B cell (primary cell): ENCODE results near the gene STX18. TPM values are rescaled to one million over a fixed set of nuclear protein-coding genes. Genes with fewer than 3 reads are reported as not detected.

Source experiments
- ATAC-seq: fragments of 200-7000 bp; cut with Tn5 transposase; one replicate; pipeline ENCODE4 v1.10.0; 2021; ENCODE audit warnings: low read depth, mild to moderate bottlenecking, moderate number of reproducible peaks, moderate library complexity
- CTCF ChIA-PET: fragments of 350-600 bp; sonication (Branson Sonifier 250); formaldehyde crosslinking; loops from one replicate; lab custom pipeline; 2021; ENCODE audit warnings: antibody characterized with exemption, inconsistent platforms; lab: Charles Lee
- POLR2A ChIA-PET: fragments of 350-600 bp; sonication (Branson Sonifier 250); formaldehyde crosslinking; loops from one replicate; lab custom pipeline; 2021; ENCODE audit warnings: antibody characterized with exemption; lab: Charles Lee
- DNase-seq: peaks from one replicate; pipeline ENCODE4 v3.0.0; 2013
- H2AFZ ChIP-seq: 2 replicates; pipeline ENCODE4 v1.6.1; 2012; ENCODE audit warnings: mild to moderate bottlenecking, low read depth, low read length; ENCODE audit not compliant: insufficient read depth, poor library complexity, severe bottlenecking
- H3K27ac ChIP-seq, 2 donors: 1 replicate in 1 of 2; 2 replicates in 1 of 2; pipeline ENCODE4 v1.5.1; 2012 to 2013; ENCODE audit warnings: low read length in 2 of 2, mild to moderate bottlenecking in 2 of 2, moderate library complexity in 1 of 2
- H3K27me3 ChIP-seq, 4 experiments: fragments of 200-600 bp in 1 of 4; sonication (generic) in 1 of 4; replicated peaks in 1 of 4; 1 replicate in 2 of 4; 2 replicates in 2 of 4; pipeline versions ENCODE4 v1.6.1 to v1.7.0; 2013 to 2016; ENCODE audit warnings: low read length in 3 of 4, mild to moderate bottlenecking in 2 of 4, mixed read lengths in 1 of 4, moderate library complexity in 1 of 4; ENCODE audit not compliant: insufficient read depth in 4 of 4, control insufficient read depth in 3 of 4; ENCODE audit errors: control extremely low read depth in 1 of 4
- H3K36me3 ChIP-seq, 2 experiments: replicated peaks in 1 of 2; 1 replicate in 1 of 2; 2 replicates in 1 of 2; pipeline versions ENCODE4 v1.6.1 to v1.7.1; 2013; ENCODE audit warnings: low read length in 1 of 2; ENCODE audit not compliant: insufficient read depth in 2 of 2, control insufficient read depth in 1 of 2; ENCODE audit errors: control extremely low read depth in 1 of 2, extremely low read depth in 1 of 2
- H3K4me1 ChIP-seq, 2 donors: fragments of 200-600 bp in 1 of 2; sonication (generic) in 1 of 2; 1 replicate in 1 of 2; 2 replicates in 1 of 2; pipeline versions ENCODE4 v1.5.1 to v1.6.1; 2013 to 2017; ENCODE audit warnings: low read length in 2 of 2; ENCODE audit not compliant: control insufficient read depth in 2 of 2, insufficient read depth in 2 of 2
- H3K4me2 ChIP-seq: replicated peaks from 2 replicates; pipeline ENCODE3; 2012; ENCODE audit warnings: mild to moderate bottlenecking, low read depth, low read length; ENCODE audit not compliant: poor library complexity, severe bottlenecking
- H3K4me3 ChIP-seq, 5 experiments: fragments of 200-600 bp in 1 of 5; sonication (generic) in 1 of 5; 1 replicate in 3 of 5; 2 replicates in 2 of 5; pipeline versions ENCODE4 v1.5.1 to v1.7.0; 2011 to 2016; ENCODE audit warnings: low read length in 4 of 5, mild to moderate bottlenecking in 4 of 5, low read depth in 2 of 5, control low read depth in 1 of 5, moderate library complexity in 1 of 5; ENCODE audit not compliant: insufficient read depth in 1 of 5; ENCODE audit errors: control extremely low read depth in 1 of 5, extremely low read depth in 1 of 5
- H3K79me2 ChIP-seq: fragments of 200-600 bp; sonication (generic); one replicate; pipeline ENCODE4 v1.6.0; 2016; ENCODE audit warnings: low read length; ENCODE audit not compliant: control insufficient read depth, insufficient read depth
- H3K9ac ChIP-seq: fragments of 200-600 bp; sonication (generic); 2 replicates; pipeline ENCODE4 v1.6.1; 2017; ENCODE audit warnings: mild to moderate bottlenecking, low read length, moderate library complexity
- H3K9me3 ChIP-seq, 3 donors: one replicate each; pipeline versions ENCODE4 v1.6.1 to v1.7.1; 2013; ENCODE audit warnings: low read length in 2 of 3; ENCODE audit not compliant: control insufficient read depth in 2 of 3, insufficient read depth in 1 of 3; ENCODE audit errors: control extremely low read depth in 1 of 3
- H4K20me1 ChIP-seq: 2 replicates; pipeline ENCODE4 v1.6.0; 2012; ENCODE audit warnings: mild to moderate bottlenecking, low read length; ENCODE audit not compliant: insufficient read depth, control insufficient read depth, poor library complexity, severe bottlenecking
- H3K27ac Mint-ChIP-seq: one replicate; pipeline ENCODE4 v1.8.0; 2021; ENCODE audit warnings: mixed read lengths
- H3K27me3 Mint-ChIP-seq: one replicate; pipeline ENCODE4 v1.8.0; 2021; ENCODE audit warnings: mixed read lengths
- H3K4me1 Mint-ChIP-seq: one replicate; pipeline ENCODE4 v1.8.0; 2021; ENCODE audit warnings: mixed read lengths
- H3K4me3 Mint-ChIP-seq: one replicate; pipeline ENCODE4 v1.8.0; 2021; ENCODE audit warnings: mixed read lengths
- H3K9me3 Mint-ChIP-seq: one replicate; pipeline ENCODE4 v1.8.0; 2022; ENCODE audit warnings: mixed read lengths; ENCODE audit not compliant: insufficient read depth
- EZH2 ChIP-seq: IDR thresholded peaks from 2 replicates; pipeline ENCODE4 v1.6.1; 2012; ENCODE audit warnings: borderline replicate concordance, low read depth, mild to moderate bottlenecking, moderate library complexity, low read length; ENCODE audit not compliant: insufficient read depth, poor library complexity, severe bottlenecking
- WGBS: methylation state at CpG from one replicate; pipeline ENCODE4 v1.1.5; 2013; ENCODE audit warnings: missing lambda C conversion rate; ENCODE audit not compliant: insufficient coverage; 5-methylcytosine and 5-hydroxymethylcytosine counted together
- intact Hi-C: fragments of 100-400 bp; cut with micrococcal nuclease; formaldehyde crosslinking; loops from one replicate; pipeline ENCODE4 v1.10.0; 2022
- polyA plus RNA-seq: library from polyadenylated mRNA; depleted of rRNA; stranded (reverse); fragments of >200 nt; gene quantifications from 2 replicates; pipeline ENCODE4 v1.2.3, GENCODE V29; 2012
- total RNA-seq, 2 donors: library from RNA; stranded (reverse); fragments of 120-200 nt in 1 of 2; gene quantifications; 1 replicate in 1 of 2; 2 replicates in 1 of 2; pipeline versions ENCODE4 v1.2.3 to v1.2.4, GENCODE V29; 2013 to 2022
- TF ChIP-seq, protein P1 (sequence below): fragments of 200-600 bp; IDR thresholded peaks from one replicate; pipeline ENCODE4 v1.8.0; 2022; ENCODE audit warnings: antibody characterized with exemption, mild to moderate bottlenecking

Gene STX18
- total and polyA plus RNA-seq, 2 donors (not counting 1 experiment from before 2014, with no cell fraction given), result 20.3 to 33.6 TPM

DNA sequence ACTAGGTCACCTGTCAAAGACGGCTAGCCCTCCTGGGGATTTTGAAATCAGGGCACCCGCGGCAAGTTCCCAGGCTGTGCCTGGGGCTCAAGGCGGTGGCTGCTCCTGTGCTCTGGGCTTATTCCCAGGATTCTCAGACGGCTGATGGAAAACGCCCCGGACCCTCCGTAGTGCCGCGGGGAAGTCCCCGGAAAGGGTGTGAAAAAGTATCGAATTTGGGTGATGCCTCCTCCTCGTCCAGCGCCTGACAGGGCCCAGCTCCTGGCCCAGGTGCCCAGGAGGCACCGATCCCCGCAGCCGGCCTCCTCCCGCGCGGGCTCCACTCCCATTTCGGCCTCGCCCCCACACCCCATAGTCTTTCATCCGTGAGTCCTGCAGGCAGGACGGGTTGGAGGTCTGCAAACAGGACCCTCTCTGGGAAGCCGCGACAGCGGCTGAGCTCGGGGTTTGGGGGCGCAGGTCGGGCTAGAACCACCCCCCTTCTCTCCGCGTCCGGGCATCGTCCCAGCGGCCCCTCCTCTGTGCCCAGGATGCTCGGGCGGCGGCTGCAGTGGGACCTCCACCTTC, 156.0 kb downstream of the STX18 start:
- H3K9me3 Mint-ChIP-seq, result no peaks in the 10 kb centered on the region
- H3K27me3 Mint-ChIP-seq, result peaks cover 54% of the 10 kb centered on the region
- ATAC-seq (no peak), DNase-seq (no peak)
- Histone ChIP-seq H3K9me3 (peaks cover 0 to 2% (median 0%) of the 10 kb centered on the region in 3 donors), H3K27me3 (peaks cover 0 to 57% (median 17%) of the 10 kb centered on the region in 4 experiments), H3K4me1 (peaks cover 13 to 23% of the 10 kb centered on the region in 2 donors), H2AFZ (no peak overlapping the region), H3K36me3 (no peaks in the 10 kb centered on the region), H3K79me2 (no peaks in the 10 kb centered on the region), H3K27ac (no peak overlapping the region), H4K20me1 (no peaks in the 10 kb centered on the region), H3K9ac (no peak overlapping the region), H3K4me3 (no peak overlapping the region), H3K4me2 (peak overlapping the region; percentile 54)
- no peak overlapping the region for H3K27ac Mint-ChIP-seq
- TF ChIP-seq, protein P1, sequence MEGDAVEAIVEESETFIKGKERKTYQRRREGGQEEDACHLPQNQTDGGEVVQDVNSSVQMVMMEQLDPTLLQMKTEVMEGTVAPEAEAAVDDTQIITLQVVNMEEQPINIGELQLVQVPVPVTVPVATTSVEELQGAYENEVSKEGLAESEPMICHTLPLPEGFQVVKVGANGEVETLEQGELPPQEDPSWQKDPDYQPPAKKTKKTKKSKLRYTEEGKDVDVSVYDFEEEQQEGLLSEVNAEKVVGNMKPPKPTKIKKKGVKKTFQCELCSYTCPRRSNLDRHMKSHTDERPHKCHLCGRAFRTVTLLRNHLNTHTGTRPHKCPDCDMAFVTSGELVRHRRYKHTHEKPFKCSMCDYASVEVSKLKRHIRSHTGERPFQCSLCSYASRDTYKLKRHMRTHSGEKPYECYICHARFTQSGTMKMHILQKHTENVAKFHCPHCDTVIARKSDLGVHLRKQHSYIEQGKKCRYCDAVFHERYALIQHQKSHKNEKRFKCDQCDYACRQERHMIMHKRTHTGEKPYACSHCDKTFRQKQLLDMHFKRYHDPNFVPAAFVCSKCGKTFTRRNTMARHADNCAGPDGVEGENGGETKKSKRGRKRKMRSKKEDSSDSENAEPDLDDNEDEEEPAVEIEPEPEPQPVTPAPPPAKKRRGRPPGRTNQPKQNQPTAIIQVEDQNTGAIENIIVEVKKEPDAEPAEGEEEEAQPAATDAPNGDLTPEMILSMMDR, result no peak
- no peak for TF ChIP-seq EZH2
- H3K4me3 Mint-ChIP-seq, result peak overlapping the region; percentile 16
- 5% methylated on average over 38 of the region's 38 CpGs for WGBS
- intact Hi-C loops, result no loop called here
- CTCF ChIA-PET, result no interaction called here
- H3K4me1 Mint-ChIP-seq, result peaks cover 14% of the 10 kb centered on the region
- POLR2A ChIA-PET, result no interaction called here

DNA sequence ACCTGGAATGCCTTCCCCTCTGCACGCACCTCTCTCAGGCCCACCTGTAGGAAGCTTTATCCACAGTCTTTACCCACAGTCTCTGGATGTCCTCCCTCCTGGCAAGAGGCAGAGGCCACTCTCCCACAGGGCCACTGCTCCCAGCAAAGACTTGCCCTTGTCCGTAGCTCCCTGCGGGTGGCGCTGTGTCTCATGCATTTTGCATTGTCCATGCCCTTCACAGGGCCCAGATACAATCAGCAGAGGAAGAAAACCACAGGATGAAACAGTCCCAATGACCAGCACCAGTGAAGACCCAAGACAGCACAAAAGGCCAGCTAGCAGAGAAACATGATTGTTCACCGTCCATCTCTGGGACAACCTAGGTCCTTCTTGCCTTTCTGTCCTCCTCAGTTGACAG, 157.0 kb downstream of the STX18 start:
- ATAC-seq (no peak), DNase-seq (no peak)
- CTCF ChIA-PET, result no interaction called here
- intact Hi-C loops, result no loop called here
- H3K27ac ChIP-seq, result no peak overlapping the region
- H2AFZ ChIP-seq, result no peak overlapping the region
- H3K27me3 Mint-ChIP-seq, result peaks cover 52% of the 10 kb centered on the region
- POLR2A ChIA-PET, result no interaction called here
- H3K36me3 ChIP-seq, result no peaks in the 10 kb centered on the region
- peaks cover 0 to 54% (median 16%) of the 10 kb centered on the region in 4 experiments for H3K27me3 ChIP-seq
- H3K27ac Mint-ChIP-seq, result no peak overlapping the region
- no peak overlapping the region for H3K4me3 ChIP-seq
- no peak overlapping the region for H3K4me2 ChIP-seq
- TF ChIP-seq EZH2, result no peak
- H3K79me2 ChIP-seq, result no peaks in the 10 kb centered on the region
- no peaks in the 10 kb centered on the region for H3K9me3 Mint-ChIP-seq
- WGBS, result 45% methylated on average over 5 of the region's 5 CpGs
- H3K9ac ChIP-seq, result no peak overlapping the region
- H3K9me3 ChIP-seq, result peaks cover 0 to 2% (median 0%) of the 10 kb centered on the region in 3 donors
- no peaks in the 10 kb centered on the region for H4K20me1 ChIP-seq
- H3K4me1 ChIP-seq, result peaks cover 13 to 23% of the 10 kb centered on the region in 2 donors
- H3K4me1 Mint-ChIP-seq, result peaks cover 14% of the 10 kb centered on the region
- H3K4me3 Mint-ChIP-seq, result peak overlapping the region; percentile 24
